ENCODE results near the gene KIF5A.
A peak's percentile ranks its signal among the peaks of the same experiment; 100 is the strongest.

KIF5A gene

DNA sequence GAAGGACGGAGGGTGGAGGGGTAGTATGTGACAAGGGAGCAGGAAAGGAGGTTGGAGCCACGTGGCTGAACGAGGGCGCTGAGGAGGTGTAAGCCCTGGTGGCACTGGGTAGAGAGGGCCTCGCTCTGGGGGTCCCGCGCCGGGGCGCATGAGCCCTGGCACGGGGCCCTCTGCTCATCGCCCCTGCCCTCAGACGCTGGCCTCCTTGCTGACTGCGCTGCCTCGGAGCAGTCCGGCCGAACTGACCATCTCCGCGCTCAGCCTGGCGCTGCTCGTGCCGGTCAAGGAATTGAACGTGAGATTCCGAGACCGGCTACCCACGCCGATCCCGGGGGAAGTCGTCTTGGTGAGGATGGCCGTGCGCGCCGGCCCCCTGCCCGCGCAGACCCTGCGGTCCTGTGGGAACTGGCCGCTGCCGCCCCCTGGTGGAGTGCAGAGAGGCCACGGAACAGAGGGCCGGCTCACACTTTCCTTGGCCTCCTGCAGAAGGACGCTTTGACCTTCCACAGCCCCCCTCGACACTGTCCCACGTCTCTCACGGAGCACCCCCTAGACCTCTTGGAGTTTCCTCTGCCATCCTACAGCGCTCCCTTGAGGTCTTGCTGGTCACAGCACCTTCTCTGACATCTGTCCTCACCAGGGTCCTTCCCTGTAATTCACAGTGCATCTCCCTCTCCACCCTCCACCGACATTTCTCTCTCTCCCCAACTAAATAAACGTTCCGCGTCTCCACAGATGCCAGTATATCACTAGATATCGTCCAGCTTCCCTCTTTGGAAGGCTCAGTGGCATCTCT lies 71.9 kb downstream of the KIF5A start:
- Histone ChIP-seq H4K20me1 (ENCODE audit: control insufficient read depth, insufficient read depth, low read depth, low read length) (peaks cover 3% of the 10 kb centered on the region; the same call in 1 of the 2 replicates), H3K4me1 (ENCODE audit: control insufficient read depth, low read length) (no peaks in the 10 kb centered on the region), H3K4me3 (ENCODE audit: low read length) (no peak overlapping the region), H3K9me3 (ENCODE audit: control insufficient read depth, insufficient read depth, low read length) (no peaks in the 10 kb centered on the region), H3K4me2 (ENCODE audit: low read length) (no peak overlapping the region), H3F3A (ENCODE audit: control insufficient read depth, insufficient read depth) (no peaks in the 10 kb centered on the region), H3K79me2 (ENCODE audit: control insufficient read depth, low read length) (no peaks in the 10 kb centered on the region), H3K36me3 (ENCODE audit: control insufficient read depth, low read length) (no peaks in the 10 kb centered on the region), H3K9me2 (replicated peaks; ENCODE audit: control insufficient read depth, low read length) (no peaks in the 10 kb centered on the region), H3K27me3 (ENCODE audit: control insufficient read depth, low read length) (peaks cover 95% of the 10 kb centered on the region), H3K27ac (ENCODE audit: low read depth, low read length) (no peak overlapping the region)
- peak; percentile 90 for TF ChIP-seq CTCF (IDR thresholded peaks at IDR 0.05; ENCODE audit: low read depth, low read length, poor library complexity, severe bottlenecking)
- TF ChIP-seq EZH2phosphoT487 (IDR thresholded peaks at IDR 0.05; ENCODE audit: borderline replicate concordance, low read length), result no peak

GRCh38 chr12:57622293-57623245 lies 72.7 kb downstream of the KIF5A start:
- H4K20me1 ChIP-seq (ENCODE audit: control insufficient read depth, insufficient read depth, low read depth, low read length), result peaks cover 3% of the 10 kb centered on the region; the same call in 1 of the 2 replicates

GRCh38 chr12:57623385-57623784 lies 73.5 kb downstream of the KIF5A start:
- no peaks in the 10 kb centered on the region for H3K9me2 ChIP-seq (replicated peaks; ENCODE audit: control insufficient read depth, low read length)
- H4K20me1 ChIP-seq (ENCODE audit: control insufficient read depth, insufficient read depth, low read depth, low read length), result peaks cover 3% of the 10 kb centered on the region; the same call in 1 of the 2 replicates
- H3K36me3 ChIP-seq (ENCODE audit: control insufficient read depth, low read length), result no peaks in the 10 kb centered on the region
- H3K4me3 ChIP-seq (ENCODE audit: low read length), result no peak overlapping the region
- no peaks in the 10 kb centered on the region for H3K9me3 ChIP-seq (ENCODE audit: control insufficient read depth, insufficient read depth, low read length)
- TF ChIP-seq EZH2phosphoT487 (IDR thresholded peaks at IDR 0.05; ENCODE audit: borderline replicate concordance, low read length) (no peak), CTCF (IDR thresholded peaks at IDR 0.05; ENCODE audit: low read depth, low read length, poor library complexity, severe bottlenecking) (no peak)
- no peak overlapping the region for H3K4me2 ChIP-seq (ENCODE audit: low read length)
- no peaks in the 10 kb centered on the region for H3F3A ChIP-seq (ENCODE audit: control insufficient read depth, insufficient read depth)
- H3K27me3 ChIP-seq (ENCODE audit: control insufficient read depth, low read length), result peaks cover 94% of the 10 kb centered on the region
- no peaks in the 10 kb centered on the region for H3K79me2 ChIP-seq (ENCODE audit: control insufficient read depth, low read length)
- no peak overlapping the region for H3K27ac ChIP-seq (ENCODE audit: low read depth, low read length)
- H3K4me1 ChIP-seq (ENCODE audit: control insufficient read depth, low read length), result no peaks in the 10 kb centered on the region

More at GRCh38 chr12:57622293-57623245, 72.7 kb downstream of the KIF5A start:
- no peaks in the 10 kb centered on the region for H3K79me2 ChIP-seq (ENCODE audit: control insufficient read depth, low read length)
- no peaks in the 10 kb centered on the region for H3K9me2 ChIP-seq (replicated peaks; ENCODE audit: control insufficient read depth, low read length)
- no peaks in the 10 kb centered on the region for H3K36me3 ChIP-seq (ENCODE audit: control insufficient read depth, low read length)
- no peaks in the 10 kb centered on the region for H3F3A ChIP-seq (ENCODE audit: control insufficient read depth, insufficient read depth)
- H3K27ac ChIP-seq (ENCODE audit: low read depth, low read length), result no peak overlapping the region
- no peaks in the 10 kb centered on the region for H3K9me3 ChIP-seq (ENCODE audit: control insufficient read depth, insufficient read depth, low read length)
- peaks cover 95% of the 10 kb centered on the region for H3K27me3 ChIP-seq (ENCODE audit: control insufficient read depth, low read length)
- TF ChIP-seq EZH2phosphoT487 (IDR thresholded peaks at IDR 0.05; ENCODE audit: borderline replicate concordance, low read length), result no peak
- no peak for TF ChIP-seq CTCF (IDR thresholded peaks at IDR 0.05; ENCODE audit: low read depth, low read length, poor library complexity, severe bottlenecking)
- no peaks in the 10 kb centered on the region for H3K4me1 ChIP-seq (ENCODE audit: control insufficient read depth, low read length)
- H3K4me3 ChIP-seq (ENCODE audit: low read length), result no peak overlapping the region
- no peak overlapping the region for H3K4me2 ChIP-seq (ENCODE audit: low read length)
